ENCODE data around the gene COL1A1.

Gene COL1A1

GRCh38 chr17:50139185-50139783 lies 62.1 kb downstream of the COL1A1 start:
- no peak for DNase-seq

DNA sequence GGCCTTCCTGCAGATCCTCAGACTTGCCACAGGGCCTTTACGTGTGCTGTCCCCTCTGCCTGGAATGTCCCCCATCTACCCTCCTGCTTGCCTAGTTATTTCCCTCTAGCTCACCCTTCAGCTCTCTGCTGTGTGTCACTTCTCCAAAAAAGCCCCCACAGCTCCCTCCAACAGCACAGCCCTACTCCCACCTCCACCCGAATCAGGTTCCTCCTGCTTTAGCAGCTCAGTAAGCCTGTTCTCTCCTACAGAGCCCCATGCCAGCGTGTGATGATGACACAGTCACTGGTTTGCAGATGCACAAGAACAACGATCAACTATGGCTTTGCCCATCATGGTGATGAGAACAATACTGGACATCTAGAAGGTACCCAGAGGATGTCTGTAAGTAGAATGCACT lies 64.4 kb downstream of the COL1A1 start:
- no peak for DNase-seq

DNA sequence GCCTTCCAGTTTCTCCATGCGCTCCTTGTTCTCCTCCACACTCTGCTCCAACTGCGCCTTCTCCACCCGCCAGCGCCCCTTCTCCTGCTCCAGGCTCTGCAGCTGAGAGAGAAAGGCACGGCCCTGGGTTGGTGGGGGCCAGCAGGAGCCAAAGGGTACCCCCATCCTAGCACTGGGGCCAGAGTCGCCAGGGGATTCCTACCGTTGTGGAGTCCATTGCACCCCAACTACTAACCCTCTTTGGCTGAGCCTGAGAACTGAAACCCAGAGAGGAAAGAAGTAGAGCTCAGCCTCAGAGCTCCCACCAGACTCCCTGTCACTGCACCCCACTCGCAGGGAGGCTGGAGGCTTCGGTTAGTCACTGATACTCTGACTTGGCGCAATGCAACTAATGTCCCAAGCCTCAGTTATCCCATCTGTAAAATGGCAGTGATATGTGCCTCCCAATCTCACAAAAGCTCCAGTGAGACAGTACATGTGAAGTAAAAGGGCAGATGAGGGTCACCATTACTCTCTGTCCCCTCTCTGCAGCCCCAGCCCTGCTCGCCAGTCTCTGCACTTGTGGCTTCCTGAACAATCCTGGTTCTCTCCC lies 65.2 kb downstream of the COL1A1 start:
- DNase-seq, result no peak

DNA sequence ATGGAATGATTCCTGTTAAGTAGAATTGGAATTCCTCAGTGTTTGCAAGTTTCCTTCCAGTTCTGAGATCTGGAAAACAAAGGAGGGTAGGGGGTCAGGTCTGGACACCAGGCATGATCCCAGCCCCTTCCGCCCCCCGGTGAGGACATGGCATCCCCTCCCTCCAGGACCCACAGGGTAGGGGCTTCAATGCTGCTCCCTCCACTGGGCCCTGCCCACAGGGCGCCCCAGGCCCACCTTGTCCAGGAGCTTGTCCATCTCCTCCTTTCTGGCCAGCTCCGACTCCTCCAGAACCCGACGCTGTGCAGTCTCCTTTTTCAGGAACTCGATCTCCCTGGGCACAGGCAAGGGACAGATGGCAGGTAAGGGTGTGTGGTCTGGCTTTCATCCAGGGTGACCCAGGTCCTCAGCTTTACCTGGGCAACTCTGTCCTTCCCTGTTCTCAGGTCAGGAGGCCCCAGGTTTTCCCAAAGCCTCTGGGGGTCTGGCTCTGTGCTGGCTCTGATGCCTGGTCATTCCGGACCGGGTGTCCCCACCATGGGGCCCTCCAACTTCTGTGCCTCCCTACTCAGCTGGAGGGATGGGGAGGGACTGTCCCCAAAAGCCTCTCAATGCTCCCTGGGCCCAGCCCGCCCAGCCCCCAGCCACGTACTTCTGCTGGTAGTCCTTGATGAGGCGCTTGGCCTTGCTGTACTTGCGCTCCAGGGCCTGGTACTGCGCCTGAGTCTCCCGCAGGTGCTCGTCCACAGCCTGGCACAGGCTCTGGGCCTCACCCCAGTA lies 65.9 kb downstream of the COL1A1 start:
- DNase-seq, result no peak

DNA sequence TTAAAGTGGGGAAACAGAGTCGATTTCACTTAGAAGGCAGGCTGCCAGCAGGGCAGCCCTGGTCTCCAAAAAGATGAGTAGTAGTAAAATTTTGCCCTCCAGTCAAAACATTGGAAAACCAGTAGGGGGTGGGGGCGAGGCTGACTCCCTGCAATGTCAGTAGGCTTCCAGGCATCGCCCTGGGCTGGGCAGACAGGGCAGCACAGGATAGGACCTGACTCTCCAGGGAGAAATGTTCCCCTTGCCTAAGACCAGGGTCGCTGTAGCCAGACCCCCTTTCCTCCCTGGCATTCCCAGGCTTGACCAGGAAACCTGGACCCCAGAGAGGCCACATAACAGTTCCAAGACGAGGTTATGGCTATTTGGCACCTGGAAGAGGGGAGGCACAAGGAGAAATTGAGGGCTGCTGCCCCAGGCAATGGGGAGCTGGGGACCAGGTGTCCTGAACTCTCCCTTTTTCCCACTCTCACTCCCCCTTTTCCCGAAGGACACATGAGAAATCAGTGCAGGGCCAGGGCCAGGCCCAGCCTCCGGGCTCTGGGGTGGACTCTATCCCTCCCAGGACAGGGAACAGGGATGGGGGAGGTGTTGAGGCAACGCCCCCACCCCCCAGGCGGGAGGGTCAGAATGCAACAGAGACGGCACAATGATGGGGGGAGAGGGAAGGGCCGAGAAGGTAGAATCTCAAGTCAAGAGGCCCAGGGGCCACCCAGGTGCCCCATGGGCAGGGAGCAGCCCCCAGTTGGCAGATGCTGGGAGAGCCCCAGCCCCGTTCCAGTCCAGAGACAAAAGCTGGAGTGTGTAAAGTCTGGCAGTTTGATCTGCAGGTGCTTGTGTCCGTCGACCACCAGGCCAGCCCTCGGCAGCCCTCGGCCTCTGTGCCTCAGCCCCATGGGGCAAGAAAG lies 67.0 kb downstream of the COL1A1 start:
- no peak for DNase-seq

DNA sequence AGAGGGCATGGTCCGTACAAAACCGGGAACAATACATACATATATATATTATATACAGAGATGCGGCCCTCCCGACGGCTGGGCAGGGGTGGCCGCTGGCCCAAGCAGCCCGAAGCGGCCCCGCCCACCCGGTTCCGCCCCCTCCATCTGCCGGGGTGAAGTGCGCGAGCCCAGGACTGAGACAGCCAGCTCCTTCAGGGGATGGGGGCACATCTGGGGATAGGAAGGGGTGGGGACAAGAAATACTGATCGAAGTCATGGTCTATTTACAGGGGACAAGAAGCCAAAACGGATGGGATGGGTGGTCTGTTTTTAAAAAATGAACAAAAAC lies 67.7 kb downstream of the COL1A1 start:
- DNase-seq, result no peak
